GM21526 (cell line): Measurements from ENCODE around the gene WNT10A.
A peak's percentile ranks its signal among the peaks of the same experiment; 100 is the strongest.
"Not testable (repeated sequence)": the region's sequence is repeated elsewhere in the genome, so short reads cannot be mapped to it uniquely, and the experiment has no call there.

Source experiments
- ATAC-seq: cut with Tn5 transposase; IDR thresholded peaks from one replicate; pipeline ENCODE4 v1.9.1; 2021; ENCODE audit warnings: moderate library complexity; ENCODE audit not compliant: unreplicated experiment, low FRiP score

Gene WNT10A

DNA sequence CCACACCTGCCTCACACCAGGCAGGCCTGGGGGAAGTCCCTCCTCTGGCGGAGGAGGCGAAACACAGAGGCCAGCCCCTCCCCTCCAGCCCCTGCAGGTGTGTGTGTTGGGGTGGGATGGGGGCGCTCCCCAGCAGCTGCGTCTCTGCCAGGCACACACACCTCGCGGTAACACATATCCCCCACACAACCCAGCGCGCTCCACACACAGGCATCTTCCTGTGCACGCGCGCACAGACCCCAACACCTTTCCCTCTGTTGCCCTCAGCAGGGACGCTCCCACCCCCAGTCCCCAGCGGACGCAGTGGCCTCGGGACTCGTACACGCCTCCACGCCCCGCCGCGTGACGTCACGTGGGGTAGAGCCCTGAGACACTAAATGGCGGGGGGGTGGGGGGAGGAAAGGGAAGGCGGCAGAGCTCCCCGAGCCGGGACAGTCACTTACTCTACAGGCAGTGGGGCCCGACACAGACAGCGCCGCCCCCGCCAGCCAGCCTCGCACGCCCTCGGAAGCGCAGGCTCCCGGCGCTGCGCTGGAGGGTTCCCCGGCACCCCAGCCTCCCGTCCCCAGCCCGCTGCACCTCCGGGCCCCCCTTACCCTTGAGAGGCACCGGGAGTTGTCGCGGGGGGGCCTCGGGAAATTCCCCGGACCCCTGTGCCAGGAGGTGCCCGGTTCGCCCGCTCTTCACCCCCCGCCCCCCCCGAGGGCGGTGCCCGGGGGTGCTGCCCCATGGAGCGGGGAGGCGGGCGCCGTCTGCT lies at the start of gene WNT10A:
WNT10A (plus strand) TSS at position 751 of the 757 bp plus-strand sequence. CDS start 144 bp downstream, outside the sequence.
- ATAC-seq, result peak; percentile 70

DNA sequence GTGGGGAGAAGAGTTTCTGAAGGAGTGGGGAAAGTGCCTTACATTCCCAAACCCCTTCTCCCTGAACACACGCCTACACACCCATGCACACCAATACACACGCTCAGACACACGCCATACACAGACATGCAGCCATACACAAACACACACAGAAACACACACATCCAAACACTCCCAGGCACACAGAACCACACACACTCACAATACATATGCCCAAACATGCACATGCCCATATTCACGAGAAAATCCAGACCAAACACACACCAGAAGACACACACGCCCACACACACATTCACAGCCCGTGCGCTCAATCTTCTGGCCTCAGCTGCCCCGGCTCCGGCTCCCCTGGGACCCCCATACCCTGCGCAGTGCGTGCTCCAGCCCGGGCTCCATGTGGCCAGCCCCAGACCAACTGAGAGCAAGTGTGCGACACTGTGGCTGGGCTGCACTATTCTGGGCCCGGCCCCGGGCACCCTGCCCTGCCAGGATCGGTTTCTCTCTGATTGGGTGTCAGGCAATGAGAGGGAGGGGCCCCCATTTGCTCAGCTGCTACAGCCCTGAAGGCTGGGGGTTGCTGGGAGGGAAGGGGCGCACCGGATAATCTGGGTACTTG lies 49.2 kb upstream of the WNT10A start, which contains the start of gene PRKAG3:
PRKAG3 (minus strand) TSS at position 426 of the 613 bp plus-strand sequence.
- ATAC-seq, result no peak

DNA sequence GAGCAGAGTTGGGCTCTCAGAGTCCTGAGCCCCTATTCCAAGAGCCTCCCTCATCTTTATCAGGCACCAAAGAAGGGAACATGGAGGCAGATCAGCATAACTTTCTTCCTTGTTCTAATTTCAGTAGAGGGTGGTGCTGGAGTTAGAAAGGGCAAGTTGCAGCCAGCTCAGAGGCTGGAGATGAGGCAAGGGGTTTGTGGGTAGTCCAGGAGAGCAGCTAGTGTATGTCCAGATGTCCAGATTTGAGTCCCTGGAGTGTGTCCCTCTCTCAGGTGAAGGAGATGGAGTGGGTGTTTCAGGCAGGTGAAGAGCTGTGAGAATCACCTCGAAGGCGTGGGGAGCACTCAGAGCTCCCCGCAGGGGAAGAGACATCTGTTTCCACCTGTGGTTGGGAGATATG lies 48.6 kb upstream of the WNT10A start:
- no peak for ATAC-seq

DNA sequence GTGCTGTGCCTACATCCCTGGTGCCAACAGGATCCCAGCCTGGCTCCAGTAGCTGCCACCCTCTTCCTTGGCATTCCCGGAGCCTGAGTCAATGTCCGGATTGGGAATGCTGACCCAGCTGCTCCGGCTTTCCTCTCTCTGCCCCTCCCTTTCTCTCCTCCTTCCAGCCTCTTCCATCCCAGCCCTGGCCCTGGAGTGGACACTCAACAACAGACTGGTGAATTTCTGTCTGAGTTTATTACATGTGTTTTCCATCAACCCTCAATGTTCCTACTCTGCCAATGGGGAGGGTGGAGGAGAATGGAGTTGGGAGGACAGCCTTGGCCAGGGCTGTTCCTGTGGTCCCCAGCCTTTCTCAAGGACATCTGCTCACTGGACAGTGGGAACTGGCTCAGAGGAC lies 48.1 kb upstream of the WNT10A start:
- no peak for ATAC-seq

DNA sequence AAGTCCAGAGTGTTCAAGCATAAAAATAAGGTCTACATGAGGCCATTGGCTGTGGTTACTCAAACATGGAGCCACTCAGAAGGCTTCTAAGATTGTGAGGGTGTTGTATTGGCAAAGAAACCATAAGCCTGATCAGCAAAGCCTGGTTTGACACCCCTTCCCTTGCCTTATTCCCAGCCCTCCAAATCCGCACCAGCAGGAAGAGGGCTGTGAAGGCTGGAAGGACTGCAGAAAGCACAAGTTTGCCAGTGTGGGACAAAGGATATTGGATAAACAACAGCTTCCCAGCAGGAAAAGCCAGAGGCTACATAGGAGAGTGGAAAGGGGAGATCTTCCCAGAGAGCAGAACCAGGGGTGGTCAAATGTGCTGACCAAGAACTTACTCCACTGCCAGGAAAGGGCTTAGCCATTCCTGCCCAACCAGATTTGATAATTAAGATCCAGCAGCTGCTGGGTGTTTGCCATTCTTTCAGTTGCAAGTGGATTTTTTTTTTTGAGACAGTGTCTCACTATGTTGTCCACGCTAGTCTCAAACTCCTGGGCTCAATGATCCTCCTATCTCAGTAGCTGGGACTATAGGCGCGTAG lies 47.5 kb upstream of the WNT10A start:
- ATAC-seq, result no peak

DNA sequence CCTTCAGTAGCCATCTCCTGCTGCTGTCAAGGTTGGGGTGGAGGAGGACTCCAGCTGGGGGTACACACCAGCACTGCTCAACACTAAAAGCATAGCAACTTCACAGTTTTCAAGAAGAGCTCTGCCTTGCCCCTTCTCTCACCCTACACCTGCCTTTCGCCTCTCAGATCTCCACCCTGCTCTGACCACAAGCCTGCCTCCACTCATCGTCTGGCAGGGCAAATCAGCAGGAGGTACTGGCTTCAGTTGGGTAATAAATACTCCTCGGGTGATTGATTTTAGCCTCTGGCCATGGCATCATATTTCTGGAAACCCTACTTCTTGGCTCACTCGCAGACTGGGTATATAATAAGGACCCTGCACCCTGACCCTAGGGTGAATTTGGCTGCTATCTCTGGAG lies 46.0 kb upstream of the WNT10A start:
- no peak for ATAC-seq

DNA sequence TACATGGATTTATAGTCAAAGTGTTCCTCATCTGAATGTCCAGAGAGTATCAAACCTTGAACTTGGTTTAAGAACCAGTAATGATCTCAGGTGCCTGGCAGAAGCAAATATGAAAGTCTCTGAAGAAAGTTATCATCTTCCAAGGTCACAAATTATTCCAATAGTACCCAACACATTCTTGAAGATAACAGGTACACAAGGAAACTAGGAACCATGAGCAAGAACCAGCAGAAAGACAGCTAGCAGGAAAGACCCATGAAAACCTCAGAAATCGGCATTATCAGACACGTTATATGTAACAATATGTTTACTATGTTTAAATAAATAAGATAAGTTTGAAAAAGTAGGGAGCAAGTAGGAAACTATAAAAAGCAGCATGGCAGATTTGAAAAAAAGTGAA lies 43.2 kb upstream of the WNT10A start:
- ATAC-seq, result no peak

DNA sequence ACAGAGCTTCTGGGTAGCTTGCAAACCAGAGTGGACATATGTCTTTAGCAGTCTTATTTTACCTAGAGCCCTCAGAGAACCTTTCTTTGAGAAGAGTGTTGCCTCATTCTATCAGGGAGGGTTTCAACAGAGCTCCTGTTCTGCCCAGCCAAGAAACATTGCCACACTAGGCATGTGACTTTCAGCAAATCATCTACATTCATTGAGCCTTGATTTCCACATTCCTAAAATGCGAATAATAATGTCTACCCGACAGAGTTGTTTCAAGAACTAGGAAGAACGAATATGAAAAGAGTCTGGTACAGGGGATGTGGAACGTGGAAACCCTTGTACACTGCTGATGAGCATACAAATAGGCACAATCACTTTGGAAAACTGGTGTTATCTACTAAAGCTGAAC lies 41.2 kb upstream of the WNT10A start:
- no peak for ATAC-seq

DNA sequence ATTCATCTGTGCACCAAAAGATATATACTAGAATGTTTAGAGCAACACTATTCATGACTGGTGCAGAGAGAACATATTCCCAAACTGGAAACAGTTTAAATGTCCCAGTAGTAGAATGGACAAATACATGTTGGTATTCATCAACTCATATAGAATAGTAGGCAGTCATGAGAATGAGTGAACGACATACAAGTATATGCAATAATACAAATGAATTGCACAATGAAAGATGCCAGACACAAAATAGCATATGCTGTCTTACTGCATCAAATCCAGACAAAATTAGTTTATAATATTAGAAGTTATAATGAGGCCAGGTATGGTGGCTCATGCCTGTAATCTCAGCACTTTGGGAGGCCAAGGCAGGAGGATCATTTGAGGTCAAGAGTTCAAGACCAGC lies 40.8 kb upstream of the WNT10A start:
- no peak for ATAC-seq

DNA sequence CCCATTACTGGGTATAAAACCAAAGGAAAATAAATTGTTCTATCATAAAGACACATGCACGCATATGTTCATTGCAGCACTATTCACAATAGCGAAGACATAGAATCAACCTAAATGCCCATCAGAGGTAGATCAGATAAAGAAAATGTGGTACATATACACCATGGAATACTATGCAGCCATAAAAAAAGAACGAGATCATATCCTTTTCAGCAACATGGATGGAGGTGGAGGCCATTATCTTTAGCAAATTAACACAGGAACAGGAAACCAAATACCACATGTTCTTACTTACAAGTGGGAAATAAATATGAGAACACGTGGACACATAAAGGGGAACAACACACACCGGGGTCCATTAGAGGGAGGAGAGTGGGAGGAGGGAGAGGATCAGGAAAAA lies 36.3 kb upstream of the WNT10A start:
- not testable (repeated sequence) for ATAC-seq

DNA sequence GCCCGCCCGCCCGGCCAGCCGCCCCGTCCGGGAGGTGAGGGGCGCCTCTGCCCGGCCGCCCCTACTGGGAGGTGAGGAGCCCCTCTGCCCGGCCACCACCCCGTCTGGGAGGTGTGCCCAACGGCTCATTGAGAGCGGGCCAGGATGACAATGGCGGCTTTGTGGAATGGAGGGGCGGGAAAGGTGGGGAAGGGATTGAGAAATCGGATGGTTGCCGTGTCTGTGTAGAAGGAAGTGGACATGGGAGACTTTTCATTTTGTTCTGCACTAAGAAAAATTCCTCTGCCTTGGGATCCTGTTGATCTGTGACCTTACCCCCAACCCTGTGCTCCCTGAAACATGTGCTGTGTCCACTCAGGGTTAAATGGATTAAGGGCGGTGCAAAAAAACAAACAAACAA lies 33.7 kb upstream of the WNT10A start:
- not testable (repeated sequence) for ATAC-seq

DNA sequence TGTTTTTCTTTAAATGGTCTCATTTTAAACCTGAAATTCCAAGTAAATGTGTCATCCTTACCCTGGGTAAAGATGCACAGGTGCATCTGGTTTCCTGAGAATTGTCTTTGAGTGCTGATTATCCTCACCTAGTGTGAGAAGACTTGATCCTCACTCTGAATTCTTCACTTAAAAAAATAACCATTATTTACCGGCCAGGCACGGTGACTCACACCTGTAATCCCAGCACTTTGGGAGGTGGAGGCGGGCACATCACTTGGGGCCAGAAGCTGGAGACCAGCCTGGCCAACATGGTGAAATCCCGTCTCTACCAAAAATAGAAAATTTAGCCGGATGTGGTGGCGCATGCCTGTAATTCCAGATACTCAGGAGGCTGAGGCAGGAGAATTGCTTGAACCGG lies 30.9 kb upstream of the WNT10A start:
- ATAC-seq, result no peak

DNA sequence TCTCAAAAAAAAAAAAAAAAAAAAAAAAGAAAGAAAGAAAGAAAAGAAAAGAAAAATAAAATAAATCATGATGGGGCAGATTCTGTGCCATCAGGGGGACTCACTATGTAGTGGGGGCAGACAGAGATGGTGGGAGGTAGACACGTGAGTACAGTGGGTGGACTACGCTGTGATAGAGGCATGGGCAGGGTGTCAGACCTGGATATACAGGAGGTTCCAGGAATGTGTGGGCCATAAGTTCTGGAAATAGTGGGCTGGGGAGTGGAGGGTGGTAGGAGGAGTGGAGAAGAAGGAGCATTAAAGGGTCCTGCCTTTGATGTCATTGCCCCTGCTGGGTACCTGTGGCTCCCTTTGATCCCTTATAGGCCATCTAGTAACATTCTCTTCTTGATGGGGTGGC lies 29.9 kb upstream of the WNT10A start:
- ATAC-seq, result no peak

DNA sequence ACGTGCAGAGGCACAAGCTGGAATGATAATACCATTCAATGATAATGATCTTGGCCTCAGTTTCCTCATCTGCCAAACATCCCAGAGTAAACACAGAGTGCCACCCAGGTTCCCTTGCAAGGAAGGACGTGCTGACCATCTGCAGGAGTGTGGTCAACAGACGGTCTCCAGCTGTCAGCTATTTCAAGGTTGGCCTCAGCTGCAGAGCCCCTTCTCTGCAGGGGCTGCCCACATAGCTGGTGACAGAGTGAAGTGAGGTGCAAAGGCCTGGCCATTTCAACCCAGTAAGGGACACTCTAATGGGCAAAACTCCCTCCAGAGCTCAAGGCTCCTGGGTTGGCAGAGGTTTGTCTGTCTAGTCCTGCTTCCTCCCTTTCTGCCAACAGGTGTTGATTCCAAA lies 29.4 kb upstream of the WNT10A start:
- no peak for ATAC-seq

DNA sequence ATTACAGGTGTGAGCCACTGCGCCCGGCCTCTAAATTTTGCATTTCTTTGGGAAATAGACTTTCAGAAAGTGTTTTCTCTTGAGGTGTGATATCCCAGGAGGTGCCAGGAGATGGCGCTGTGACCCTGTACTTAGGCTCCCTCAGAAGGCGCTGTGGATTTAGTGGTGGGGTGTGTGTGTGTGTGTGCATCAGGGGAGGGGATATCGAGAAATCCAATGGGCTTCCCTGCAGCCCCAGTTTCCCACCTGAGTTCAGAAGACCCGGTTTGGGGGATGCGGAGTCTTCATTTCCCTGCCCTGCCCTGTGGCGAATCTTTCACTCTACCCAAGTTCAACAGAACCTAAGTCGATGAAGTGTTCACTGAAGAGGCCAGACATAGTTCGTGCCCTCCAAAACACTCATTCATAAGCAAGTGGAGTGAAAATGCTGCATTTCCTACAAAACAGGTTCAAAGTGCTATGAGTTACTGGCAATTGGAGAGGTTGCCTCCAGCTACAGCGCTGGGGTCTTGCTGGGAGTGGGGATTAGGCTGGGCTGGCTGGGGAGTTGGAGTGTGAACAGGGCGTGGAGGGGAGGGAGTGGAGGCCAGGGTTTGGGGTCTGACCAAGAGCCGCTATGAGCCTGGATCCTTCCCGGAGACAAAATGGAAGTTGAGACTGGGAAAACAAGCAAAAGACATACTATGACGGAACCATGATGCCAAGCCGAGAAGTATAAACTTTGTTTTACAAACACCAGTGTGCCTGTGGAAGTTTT lies 27.6 kb upstream of the WNT10A start:
- no peak for ATAC-seq

DNA sequence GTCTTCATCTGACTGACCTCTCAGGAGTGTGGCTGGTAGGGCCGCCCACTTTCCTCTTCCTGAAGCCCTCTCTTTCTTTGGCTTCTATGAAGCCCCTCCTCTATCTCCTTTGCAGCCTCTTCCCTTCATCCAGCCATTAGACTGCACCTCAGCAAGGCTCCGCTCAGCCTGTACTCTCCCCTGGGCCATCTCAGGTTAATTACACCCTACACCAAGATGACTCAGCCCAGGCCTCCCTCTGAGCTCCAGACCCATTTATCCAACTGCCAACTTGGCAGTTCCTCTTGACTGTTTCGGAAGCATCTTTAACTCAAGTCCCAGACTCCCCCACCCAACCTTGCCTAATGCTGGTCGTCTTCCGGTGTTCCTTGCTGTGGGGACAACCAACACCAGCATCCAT lies 26.9 kb upstream of the WNT10A start:
- ATAC-seq, result no peak

DNA sequence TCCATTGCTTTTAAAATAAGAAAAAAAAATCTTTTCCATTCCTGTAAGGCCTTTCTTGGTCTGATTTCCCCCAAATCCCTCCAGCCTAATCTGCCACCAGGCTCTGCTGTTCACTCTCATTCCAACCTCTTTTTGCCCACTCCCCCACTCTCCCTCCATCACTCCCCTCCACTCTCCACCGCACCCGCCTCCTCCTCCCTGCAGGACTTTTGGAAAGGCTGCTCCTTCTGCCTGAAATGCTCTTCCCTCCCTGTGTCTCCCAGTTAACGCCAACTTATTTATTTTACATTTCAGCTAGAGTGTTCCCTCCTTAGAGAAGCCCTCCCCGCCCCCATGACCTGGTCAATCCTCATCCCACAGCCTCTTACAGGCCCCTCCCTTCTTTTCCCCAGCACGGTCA lies 25.8 kb upstream of the WNT10A start:
- ATAC-seq, result no peak

DNA sequence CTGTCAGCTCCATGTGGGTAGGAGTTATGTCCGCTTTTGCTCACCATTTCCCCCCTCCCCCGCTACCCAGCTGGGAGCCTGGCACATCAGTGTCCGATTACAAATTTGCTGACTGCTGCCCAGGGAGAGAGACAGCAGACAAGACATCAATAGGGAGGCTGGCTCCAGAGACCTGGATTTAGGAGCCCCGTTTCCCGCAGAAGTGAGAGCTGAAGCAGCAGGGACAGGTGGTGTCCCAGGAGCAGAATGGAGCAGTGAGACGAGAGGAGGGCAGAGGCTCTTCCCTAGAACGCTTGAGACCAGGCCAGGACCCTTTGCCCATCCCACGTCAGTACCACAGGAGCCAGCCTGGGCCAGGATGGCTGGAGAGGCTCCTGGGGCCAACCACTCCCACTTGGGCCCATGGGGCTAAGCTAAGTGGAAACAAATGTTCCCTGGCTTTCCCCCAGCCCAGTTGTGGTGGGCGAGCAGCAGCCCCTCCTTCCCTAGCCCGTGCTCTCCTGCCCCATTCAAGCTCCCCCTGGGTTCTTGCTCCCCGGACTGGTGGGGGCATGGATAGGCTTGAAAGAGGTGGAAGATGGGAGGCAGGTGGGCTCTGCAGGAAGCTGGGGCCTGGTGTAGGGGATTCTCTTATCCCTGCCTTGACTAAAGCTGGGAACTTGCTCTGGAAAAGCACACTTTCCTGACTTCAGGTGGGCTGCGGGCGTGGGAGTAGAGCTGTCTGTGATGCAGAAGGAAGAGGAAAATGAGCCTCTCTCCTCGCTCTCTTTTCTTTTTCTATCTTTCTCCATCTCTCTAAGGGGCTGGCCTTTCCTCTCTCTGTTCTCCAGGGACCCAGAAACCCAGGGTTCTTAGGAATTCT lies 25.1 kb upstream of the WNT10A start:
- no peak for ATAC-seq

DNA sequence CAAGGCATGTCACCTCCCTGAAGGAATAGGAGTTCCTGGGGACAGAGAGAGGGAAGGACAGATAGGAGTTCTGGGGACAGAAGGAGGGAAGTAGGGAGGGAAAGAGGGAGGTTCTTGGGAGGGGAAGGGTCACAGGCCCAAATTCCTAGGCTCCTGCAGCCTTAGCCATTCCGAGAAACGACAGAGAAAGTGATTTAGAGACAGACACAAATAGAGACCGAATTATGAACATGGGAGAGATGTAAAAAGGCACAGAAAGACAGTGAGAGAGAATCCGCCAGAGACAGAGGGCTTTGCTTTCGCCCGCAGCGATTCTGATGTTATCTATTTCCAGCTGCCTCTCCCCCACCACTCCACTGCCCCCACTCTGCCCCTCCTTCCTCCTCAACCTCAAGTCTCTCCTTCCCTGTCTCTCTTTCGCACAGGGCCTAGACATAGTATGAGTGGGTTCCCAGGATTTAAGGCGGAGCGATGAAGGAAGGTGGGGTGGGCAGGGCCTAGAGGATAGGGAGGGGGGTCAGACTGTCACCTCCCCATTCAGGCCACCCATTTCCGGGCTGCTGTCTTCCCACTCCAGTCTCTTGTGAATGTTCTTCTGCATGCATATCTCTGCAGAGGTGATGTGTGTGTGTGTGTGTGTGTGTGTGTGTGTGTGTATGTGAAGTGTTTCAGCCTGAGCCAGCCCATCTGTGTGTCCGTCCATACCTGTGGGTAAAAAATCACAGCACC lies 24.3 kb upstream of the WNT10A start:
- ATAC-seq, result no peak

DNA sequence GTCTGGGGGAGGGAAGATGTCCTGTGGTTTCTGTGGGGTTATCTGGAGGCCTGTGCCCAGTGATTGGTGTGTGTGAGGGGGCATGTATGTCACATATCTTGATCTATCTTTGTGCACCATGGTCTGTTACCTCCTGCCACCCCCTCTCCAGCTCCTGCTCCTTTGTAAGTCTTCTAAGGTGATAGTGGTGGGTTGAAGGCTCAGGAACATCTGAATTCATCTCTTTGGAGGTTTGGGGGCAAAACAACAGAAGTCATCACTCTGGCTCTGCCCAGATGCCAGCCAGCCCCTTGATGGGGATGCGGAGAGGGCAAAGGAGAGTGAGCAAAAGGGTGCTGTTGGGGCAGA lies 23.8 kb upstream of the WNT10A start:
- no peak for ATAC-seq
